Astrocyte (in vitro differentiated cells and primary cell): ENCODE results near the gene NTN1. TPM values are rescaled to one million over a fixed set of nuclear protein-coding genes. Genes with fewer than 3 reads are reported as not detected.
A peak's percentile ranks its signal among the peaks of the same experiment; 100 is the strongest.

Experiments
- DNase-seq: peaks from one replicate; pipeline ENCODE4 v3.0.0-alpha.2; 2010; ENCODE audit warnings: low read depth
- FAIRE-seq: peaks from 2 replicates; lab custom pipeline; 2011; peaks lifted over from hg19 to GRCh38; lab: Jason Lieb, UNC
- H2AFZ ChIP-seq: 2 replicates; pipeline ENCODE4 v1.6.0; 2012; ENCODE audit warnings: low read depth, low read length, inconsistent platforms
- H3K27ac ChIP-seq: 2 replicates; pipeline ENCODE4 v1.5.1; 2011; ENCODE audit warnings: low read depth, low read length, inconsistent platforms
- H3K27me3 ChIP-seq: 2 replicates; pipeline ENCODE4 v1.6.0; 2011; ENCODE audit warnings: low read length, inconsistent platforms; ENCODE audit not compliant: insufficient read depth
- H3K36me3 ChIP-seq: 2 replicates; pipeline ENCODE4 v1.5.1; 2011; ENCODE audit warnings: low read length, inconsistent platforms; ENCODE audit not compliant: insufficient read depth
- H3K4me1 ChIP-seq: 2 replicates; pipeline ENCODE4 v1.5.1; 2011; ENCODE audit warnings: low read length, inconsistent platforms; ENCODE audit not compliant: insufficient read depth
- H3K4me2 ChIP-seq: 2 replicates; pipeline ENCODE4 v1.6.0; 2012; ENCODE audit warnings: low read length, inconsistent platforms
- H3K4me3 ChIP-seq: 2 replicates; pipeline ENCODE4 v1.5.1; 2011; ENCODE audit warnings: low read depth, mild to moderate bottlenecking, low read length, inconsistent platforms; ENCODE audit not compliant: insufficient read depth
- H3K79me2 ChIP-seq: 2 replicates; pipeline ENCODE4 v1.6.0; 2012; ENCODE audit warnings: mild to moderate bottlenecking, low read length, inconsistent platforms; ENCODE audit not compliant: insufficient read depth
- H3K9ac ChIP-seq: 2 replicates; pipeline ENCODE4 v1.6.0; 2012; ENCODE audit warnings: mild to moderate bottlenecking, low read length, inconsistent platforms
- H3K9me3 ChIP-seq: 2 replicates; pipeline ENCODE4 v1.5.1; 2012; ENCODE audit warnings: low read depth, mild to moderate bottlenecking, low read length, inconsistent platforms; ENCODE audit not compliant: insufficient read depth
- H4K20me1 ChIP-seq: 2 replicates; pipeline ENCODE4 v1.6.0; 2012; ENCODE audit warnings: low read length, inconsistent platforms; ENCODE audit not compliant: insufficient read depth
- H3K27ac Mint-ChIP-seq: one replicate; pipeline ENCODE4 v1.8.0; 2021; ENCODE audit warnings: mild to moderate bottlenecking, mixed read lengths; ENCODE audit not compliant: unreplicated experiment
- H3K27me3 Mint-ChIP-seq: one replicate; pipeline ENCODE4 v1.8.0; 2021; ENCODE audit warnings: low read depth, mixed read lengths; ENCODE audit not compliant: unreplicated experiment
- H3K36me3 Mint-ChIP-seq: one replicate; pipeline ENCODE4 v1.8.0; 2021; ENCODE audit warnings: low read depth, mixed read lengths; ENCODE audit not compliant: unreplicated experiment
- H3K4me1 Mint-ChIP-seq: one replicate; pipeline ENCODE4 v1.8.0; 2021; ENCODE audit warnings: low read depth, mixed read lengths; ENCODE audit not compliant: unreplicated experiment
- H3K4me3 Mint-ChIP-seq: one replicate; pipeline ENCODE4 v1.8.0; 2021; ENCODE audit warnings: mild to moderate bottlenecking, moderate library complexity, mixed read lengths; ENCODE audit not compliant: unreplicated experiment
- H3K9me3 Mint-ChIP-seq: one replicate; pipeline ENCODE4 v1.8.0; 2021; ENCODE audit warnings: mild to moderate bottlenecking, mixed read lengths; ENCODE audit not compliant: unreplicated experiment
- CTCF ChIP-seq: IDR thresholded peaks from 2 replicates; pipeline ENCODE4 v1.5.1; 2011; ENCODE audit warnings: low read depth, mild to moderate bottlenecking, inconsistent platforms, low read length, moderate library complexity; ENCODE audit not compliant: insufficient read depth
- EZH2 ChIP-seq: IDR thresholded peaks from 2 replicates; pipeline ENCODE4 v1.6.1; 2012; ENCODE audit warnings: mild to moderate bottlenecking, low read length, inconsistent platforms; ENCODE audit not compliant: insufficient read depth
- total RNA-seq: library from RNA; stranded (reverse); gene quantifications from 2 replicates; pipeline ENCODE4 v1.2.1, GENCODE V29; 2021

Gene NTN1
- total RNA-seq, 1 donor from 2014 or later: 9.8 TPM

GRCh38 chr17:9110501-9110900, 89.2 kb downstream of the NTN1 start:
- Histone ChIP-seq H4K20me1 (no peaks in the 10 kb centered on the region), H3K9me3 (no peaks in the 10 kb centered on the region), H3K4me3 (no peak overlapping the region), H3K4me1 (peaks cover 4% of the 10 kb centered on the region), H2AFZ (no peak overlapping the region), H3K36me3 (no peaks in the 10 kb centered on the region), H3K9ac (no peak overlapping the region), H3K79me2 (no peaks in the 10 kb centered on the region), H3K27ac (no peak overlapping the region), H3K4me2 (no peak overlapping the region), H3K27me3 (peaks cover 3% of the 10 kb centered on the region)
- FAIRE-seq (no peak), DNase-seq (no peak)
- Mint-ChIP-seq H3K9me3 (no peaks in the 10 kb centered on the region), H3K27ac (no peak overlapping the region), H3K36me3 (no peaks in the 10 kb centered on the region), H3K27me3 (peaks cover 19% of the 10 kb centered on the region), H3K4me1 (no peaks in the 10 kb centered on the region), H3K4me3 (no peak overlapping the region)
- TF ChIP-seq EZH2: no peak
- TF ChIP-seq CTCF: no peak

- no peaks in the 10 kb centered on the region for H3K36me3 ChIP-seq
- FAIRE-seq: no peak
- no peaks in the 10 kb centered on the region for H3K4me1 Mint-ChIP-seq
- no peaks in the 10 kb centered on the region for H4K20me1 ChIP-seq
- H3K4me3 ChIP-seq: peak overlapping the region; percentile 52
- peak overlapping the region; percentile 27 for H3K27ac ChIP-seq
- H3K9me3 ChIP-seq: no peaks in the 10 kb centered on the region
- TF ChIP-seq CTCF: no peak
- TF ChIP-seq EZH2: no peak
- no peaks in the 10 kb centered on the region for H3K27me3 ChIP-seq
- H3K27me3 Mint-ChIP-seq: peaks cover 8% of the 10 kb centered on the region
- no peaks in the 10 kb centered on the region for H3K36me3 Mint-ChIP-seq
- H3K9me3 Mint-ChIP-seq: no peaks in the 10 kb centered on the region
- H3K4me1 ChIP-seq: peaks cover 8% of the 10 kb centered on the region
- H3K27ac Mint-ChIP-seq: peak overlapping the region; percentile 26
- peak overlapping the region; percentile 84 for H2AFZ ChIP-seq
- DNase-seq: peak; percentile 56
- peak overlapping the region; percentile 85 for H3K4me2 ChIP-seq
- peak overlapping the region; percentile 72 for H3K9ac ChIP-seq
- H3K79me2 ChIP-seq: no peaks in the 10 kb centered on the region
- no peak overlapping the region for H3K4me3 Mint-ChIP-seq
Measured at GRCh38 chr17:9115214-9116191, 94.2 kb downstream of the NTN1 start.
